Lower leg skin (tissue), 4 donors: ENCODE results near the gene CNPY1. TPM values are rescaled to one million over a fixed set of nuclear protein-coding genes. Genes with fewer than 3 reads are reported as not detected.

Source experiments
- DNase-seq, 2 donors: peaks; one replicate each; pipeline ENCODE4 v3.0.0-alpha.2; 2019; ENCODE audit warnings: low spot score in 2 of 2
- H3K4me3 ChIP-seq: fragments of 200-600 bp; sonication (generic); 2 replicates; pipeline ENCODE4 v1.5.1; 2017; ENCODE audit warnings: mild to moderate bottlenecking, low read depth; ENCODE audit not compliant: poor library complexity, severe bottlenecking
- POLR2A ChIP-seq, 2 donors: fragments of 450-650 bp; IDR thresholded peaks; one replicate each; pipeline ENCODE4 v1.6.1; 2016 to 2017; ENCODE audit warnings: antibody characterized with exemption in 2 of 2, mild to moderate bottlenecking in 1 of 2, moderate library complexity in 1 of 2
- WGBS, 2 donors: methylation state at CpG; one replicate each; pipeline ENCODE4 v1.1.5; 2018; 5-methylcytosine and 5-hydroxymethylcytosine counted together
- intact Hi-C: fragments of 100-400 bp; cut with DNase I; formaldehyde crosslinking; loops from one replicate; pipeline ENCODE4 v1.15.0; 2023; ENCODE audit warnings: low total_unique reads
- total RNA-seq, 4 donors: library from RNA; depleted of rRNA; stranded (reverse); fragments of >200 nt; gene quantifications; one replicate each; pipeline ENCODE4 v1.1.0, GENCODE V29; 2016
- TF ChIP-seq, protein P1 (sequence below), 3 donors: fragments of 450-650 bp; IDR thresholded peaks; one replicate each; pipeline ENCODE4 v1.5.1; 2016; ENCODE audit warnings: antibody characterized with exemption in 3 of 3, mild to moderate bottlenecking in 3 of 3, moderate library complexity in 2 of 3

Gene CNPY1
- total RNA-seq, 4 donors from 2014 or later, result not detected

DNA sequence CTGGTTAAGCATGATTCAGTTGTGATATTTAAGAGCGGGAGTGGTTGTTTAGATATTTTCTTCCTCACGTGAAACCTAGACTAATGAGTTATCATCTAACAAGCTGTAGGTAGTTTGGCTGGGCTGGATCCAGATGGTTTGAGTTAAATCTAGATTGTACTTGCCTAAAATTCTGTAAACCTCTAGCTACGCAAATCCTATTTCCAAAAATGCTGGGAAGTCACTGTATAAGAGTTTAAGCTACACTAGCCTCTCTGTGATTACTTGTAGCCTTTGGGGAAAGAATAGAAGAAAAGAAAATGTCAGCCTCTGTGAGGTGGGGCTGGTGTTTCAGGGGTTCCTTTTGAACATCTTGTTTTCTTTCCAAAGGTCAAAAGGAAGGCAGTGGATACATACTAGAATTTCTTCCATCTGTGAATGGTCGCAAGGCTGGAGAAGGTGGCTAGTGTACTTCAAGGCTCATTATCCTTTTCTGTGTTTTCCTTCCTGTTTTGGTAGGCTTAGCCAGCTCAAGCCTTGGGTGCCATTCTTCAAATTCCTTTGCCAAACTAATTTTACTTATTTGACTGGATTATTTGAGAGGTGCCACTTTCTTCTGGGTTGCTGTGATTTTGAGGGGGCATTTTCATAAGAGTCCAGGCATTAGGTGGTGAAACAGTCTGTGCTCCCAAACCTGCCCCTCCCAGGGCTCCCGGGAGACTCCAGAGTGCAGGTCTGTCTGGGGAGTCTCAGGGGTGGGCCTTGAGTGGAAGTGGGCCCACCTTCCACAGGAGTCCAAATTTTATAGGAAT is 93.7 kb downstream of the CNPY1 start:
- intact Hi-C loops, result no loop called here
- 38 to 40% methylated on average over 5 of the region's 5 CpGs for WGBS, 2 donors
- TF ChIP-seq POLR2A (IDR thresholded peaks at IDR 0.05), result no peak
- TF ChIP-seq, protein P1, sequence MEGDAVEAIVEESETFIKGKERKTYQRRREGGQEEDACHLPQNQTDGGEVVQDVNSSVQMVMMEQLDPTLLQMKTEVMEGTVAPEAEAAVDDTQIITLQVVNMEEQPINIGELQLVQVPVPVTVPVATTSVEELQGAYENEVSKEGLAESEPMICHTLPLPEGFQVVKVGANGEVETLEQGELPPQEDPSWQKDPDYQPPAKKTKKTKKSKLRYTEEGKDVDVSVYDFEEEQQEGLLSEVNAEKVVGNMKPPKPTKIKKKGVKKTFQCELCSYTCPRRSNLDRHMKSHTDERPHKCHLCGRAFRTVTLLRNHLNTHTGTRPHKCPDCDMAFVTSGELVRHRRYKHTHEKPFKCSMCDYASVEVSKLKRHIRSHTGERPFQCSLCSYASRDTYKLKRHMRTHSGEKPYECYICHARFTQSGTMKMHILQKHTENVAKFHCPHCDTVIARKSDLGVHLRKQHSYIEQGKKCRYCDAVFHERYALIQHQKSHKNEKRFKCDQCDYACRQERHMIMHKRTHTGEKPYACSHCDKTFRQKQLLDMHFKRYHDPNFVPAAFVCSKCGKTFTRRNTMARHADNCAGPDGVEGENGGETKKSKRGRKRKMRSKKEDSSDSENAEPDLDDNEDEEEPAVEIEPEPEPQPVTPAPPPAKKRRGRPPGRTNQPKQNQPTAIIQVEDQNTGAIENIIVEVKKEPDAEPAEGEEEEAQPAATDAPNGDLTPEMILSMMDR (IDR thresholded peaks at IDR 0.05), result no peak
- DNase-seq, result no peak
- no peak overlapping the region for H3K4me3 ChIP-seq

DNA sequence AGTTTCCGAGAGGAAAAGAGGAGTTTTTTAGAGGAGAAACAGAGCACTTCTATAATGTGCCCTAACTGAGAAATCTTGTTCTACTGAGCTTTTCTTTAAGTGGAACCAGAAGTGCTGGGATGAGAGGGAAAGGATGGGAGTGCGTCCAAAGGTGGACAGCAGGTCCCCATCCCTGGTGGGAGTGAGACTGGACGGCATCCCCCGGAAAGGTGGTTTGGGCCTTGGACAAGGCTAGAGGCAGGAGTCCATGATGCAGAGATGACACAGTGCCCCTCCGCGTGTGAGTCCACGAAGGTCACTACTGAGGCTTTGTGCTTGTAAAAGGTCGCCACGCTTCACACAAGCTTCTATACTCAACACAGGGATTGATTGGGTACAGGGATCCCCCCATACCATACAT is 94.5 kb downstream of the CNPY1 start:
- intact Hi-C loops, result no loop called here
- WGBS, 2 donors, result 16 to 18% methylated on average over 9 of the region's 9 CpGs
- no peak for DNase-seq
- TF ChIP-seq, protein P1 (IDR thresholded peaks at IDR 0.05), result no peak
- no peak for TF ChIP-seq POLR2A (IDR thresholded peaks at IDR 0.05)
- no peak overlapping the region for H3K4me3 ChIP-seq

Other genes starting within 250 kb of the CNPY1 start
- 100 to 1,000 TPM in 2 of 4 donors, 10 to 100 TPM in 2; 40.1 to 151 (median 79.5) TPM for gene INSIG1, start 248.7 kb downstream of the CNPY1 start, total RNA-seq
- gene EN2, start 88.4 kb downstream of the CNPY1 start, total RNA-seq, result under 1 TPM in 2 of 4 donors, not detected in 2; 0.04 to 0.52 TPM
- gene RBM33, start 98.1 kb upstream of the CNPY1 start, total RNA-seq, result 10 to 100 TPM; 35.8 to 83.9 (median 56.7) TPM